RCC 7860 (cell line): Measurements from ENCODE around the gene CC2D1A.

Experiments
- DNase-seq: peaks from one replicate; pipeline ENCODE4 v3.0.0-alpha.2; 2015; ENCODE audit warnings: low spot score
- FAIRE-seq: peaks from 2 replicates; lab custom pipeline; 2012; peaks lifted over from hg19 to GRCh38; lab: Jason Lieb, UNC

The CC2D1A gene

DNA sequence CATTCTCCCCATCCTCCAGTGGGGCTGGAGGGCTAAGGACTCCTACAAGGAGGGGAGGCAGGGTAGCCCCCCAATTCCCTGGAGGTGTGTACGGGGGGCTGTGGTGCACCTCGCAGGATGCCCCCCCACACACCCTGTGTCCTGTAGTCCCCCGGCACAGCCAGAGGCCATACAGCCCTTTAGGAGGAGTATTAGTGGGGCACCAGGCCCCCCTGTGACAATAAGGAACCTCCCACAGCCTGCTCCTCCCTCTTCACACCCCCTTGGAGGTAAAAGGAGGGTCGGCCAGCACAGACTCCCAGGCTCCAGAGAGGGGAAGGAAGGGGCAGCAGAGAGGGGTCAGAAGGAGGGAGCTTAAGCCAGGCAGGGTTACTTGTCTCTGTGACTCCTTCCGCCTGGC is 29.2 kb upstream of the CC2D1A start, which contains the start of gene NANOS3:
Gene NANOS3 (plus strand): TSS at position 301 of the 400 bp plus-strand sequence. CDS start 115 bp downstream, outside the sequence.
- DNase-seq = no peak
- no peak for FAIRE-seq

DNA sequence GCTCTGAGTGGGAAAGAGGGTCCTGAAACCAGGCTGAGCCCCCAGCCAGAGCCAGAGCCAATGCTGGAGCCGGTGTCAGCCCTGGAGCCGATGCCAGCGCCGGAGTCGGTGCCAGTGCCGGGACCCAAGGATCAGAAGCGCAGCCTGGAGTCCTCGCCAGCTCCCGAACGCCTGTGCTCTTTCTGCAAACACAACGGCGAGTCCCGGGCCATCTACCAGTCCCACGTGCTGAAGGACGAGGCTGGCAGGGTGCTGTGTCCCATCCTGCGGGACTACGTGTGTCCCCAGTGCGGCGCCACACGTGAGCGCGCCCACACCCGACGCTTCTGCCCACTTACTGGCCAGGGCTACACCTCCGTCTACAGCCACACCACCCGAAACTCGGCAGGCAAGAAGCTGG is 28.7 kb upstream of the CC2D1A start:
- FAIRE-seq (no peak), DNase-seq (no peak)

DNA sequence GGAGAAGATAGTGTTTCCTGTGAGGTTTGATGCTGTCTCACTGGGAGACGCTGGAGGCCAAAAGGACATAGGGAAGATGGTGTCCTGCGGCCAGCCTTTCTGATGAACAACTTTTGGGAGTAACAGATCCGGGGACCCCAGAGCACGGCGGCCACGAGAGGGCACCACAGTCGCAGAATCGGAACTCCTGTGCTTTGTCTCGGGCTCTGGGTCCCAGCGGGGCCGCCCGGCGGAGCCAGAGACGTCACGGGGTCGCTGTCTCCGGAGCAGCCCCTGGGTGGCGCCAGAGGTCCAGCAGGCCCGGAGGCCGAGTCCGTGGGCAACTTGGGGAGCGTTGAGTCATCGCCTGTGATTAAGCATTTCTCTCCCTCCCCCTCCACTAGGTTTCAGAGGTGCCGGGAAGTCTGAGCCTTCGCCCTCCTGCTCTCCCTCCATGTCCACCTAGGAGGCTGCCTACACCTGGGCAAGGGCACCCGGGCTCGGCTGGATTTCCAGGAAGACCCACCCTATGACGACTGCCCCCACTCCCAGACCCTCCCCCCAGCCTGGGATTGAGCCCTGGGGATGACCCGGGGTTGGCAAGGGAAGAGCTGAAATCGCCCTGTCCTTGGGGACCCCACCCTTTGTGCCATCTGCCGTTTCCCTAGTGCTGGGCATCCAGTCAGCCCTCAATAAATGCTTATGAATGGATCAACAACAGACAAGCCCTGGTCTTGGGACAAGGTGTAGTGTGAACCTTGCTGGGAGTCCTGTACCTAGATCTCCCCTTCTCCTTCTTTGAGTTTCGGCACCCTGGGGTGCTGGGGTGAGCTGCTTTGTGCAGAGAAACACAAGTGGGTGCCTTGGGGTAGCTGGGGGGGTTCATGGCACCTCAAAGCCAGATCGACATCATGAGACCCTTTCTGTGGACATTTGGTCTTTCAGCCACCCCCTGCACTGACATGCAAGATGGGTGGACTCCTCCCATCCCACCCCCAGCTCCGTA is 25.6 kb upstream of the CC2D1A start:
- peak; percentile 79 for FAIRE-seq

DNA sequence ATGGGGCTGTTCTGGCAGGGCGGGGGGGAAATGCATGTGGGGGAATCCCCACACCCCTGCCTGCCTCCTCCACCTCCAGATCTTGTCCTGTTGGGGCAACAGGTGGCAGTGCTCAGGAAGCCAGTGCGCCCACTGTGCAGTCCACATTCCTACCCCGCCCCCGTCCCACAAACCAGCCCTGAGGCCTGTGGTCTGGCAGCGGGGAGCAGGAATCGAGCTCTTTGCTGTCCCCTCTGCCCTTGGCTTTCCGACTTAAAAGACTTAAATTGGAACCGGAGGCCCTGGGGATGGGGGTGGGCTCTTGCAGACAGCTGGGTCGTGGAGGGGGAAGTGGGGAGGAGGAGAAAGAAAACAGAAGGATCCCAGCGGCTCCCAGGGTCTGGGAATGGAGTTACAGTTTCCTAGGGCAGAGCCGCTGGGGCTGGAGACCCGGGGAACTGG is 24.7 kb upstream of the CC2D1A start:
- FAIRE-seq = no peak
- no peak for DNase-seq

More for the DNA sequence above, 25.6 kb upstream of the CC2D1A start:
- DNase-seq = peak; percentile 93

DNA sequence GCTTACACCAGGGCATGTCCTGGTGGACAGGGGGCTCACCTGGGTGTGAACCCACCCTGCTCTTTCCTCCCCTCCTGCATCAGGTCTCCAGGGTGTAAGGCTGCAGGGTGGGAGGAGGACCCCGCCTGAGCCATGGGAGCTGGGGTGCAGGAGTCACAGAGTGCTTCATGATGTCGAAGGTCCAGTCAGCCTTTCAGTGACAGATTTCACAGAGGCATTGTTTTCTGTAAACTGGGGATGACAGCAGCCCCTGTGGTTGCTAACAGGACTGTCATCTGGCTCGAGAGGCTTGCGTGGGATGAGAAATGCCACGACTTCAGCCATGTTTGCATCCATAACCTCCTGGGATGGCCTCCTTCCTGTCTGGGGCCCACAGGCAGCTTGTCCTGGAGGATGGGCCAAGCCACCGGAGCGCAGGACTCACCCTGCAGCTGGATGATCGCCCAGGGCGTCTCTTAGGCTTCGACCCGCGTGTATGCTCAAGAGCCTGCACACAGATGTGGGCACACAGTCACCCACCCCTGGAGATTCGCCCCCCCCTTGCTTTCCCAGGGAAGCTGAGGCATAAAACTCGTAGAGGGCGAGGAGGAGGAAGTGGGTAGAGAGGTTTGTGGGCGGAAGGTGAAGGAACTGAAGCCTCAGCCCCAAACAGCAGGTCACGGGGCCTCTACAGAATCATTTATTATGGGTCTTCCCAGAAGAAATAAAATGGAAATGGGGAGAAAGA is 24.1 kb upstream of the CC2D1A start:
- DNase-seq = no peak
- FAIRE-seq = no peak

DNA sequence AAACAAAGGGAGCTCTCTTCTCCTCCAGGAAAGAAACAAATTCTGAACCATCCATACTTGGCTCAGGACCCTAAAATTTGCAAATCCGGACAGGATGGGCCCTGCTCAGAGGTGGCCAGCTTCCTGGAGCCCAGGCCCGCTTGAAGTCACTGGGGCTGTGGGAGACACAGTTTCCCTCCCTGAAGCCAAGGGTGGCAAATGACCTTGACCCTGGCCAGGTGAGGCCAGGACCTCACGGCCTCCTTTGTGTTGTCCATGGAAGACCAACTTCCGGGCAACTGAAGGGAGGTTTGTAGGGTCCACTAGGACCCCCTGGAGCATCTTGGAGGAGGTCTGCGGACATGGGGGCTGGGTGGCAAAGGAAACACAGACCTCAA is 23.6 kb upstream of the CC2D1A start:
- no peak for DNase-seq
- FAIRE-seq = no peak

DNA sequence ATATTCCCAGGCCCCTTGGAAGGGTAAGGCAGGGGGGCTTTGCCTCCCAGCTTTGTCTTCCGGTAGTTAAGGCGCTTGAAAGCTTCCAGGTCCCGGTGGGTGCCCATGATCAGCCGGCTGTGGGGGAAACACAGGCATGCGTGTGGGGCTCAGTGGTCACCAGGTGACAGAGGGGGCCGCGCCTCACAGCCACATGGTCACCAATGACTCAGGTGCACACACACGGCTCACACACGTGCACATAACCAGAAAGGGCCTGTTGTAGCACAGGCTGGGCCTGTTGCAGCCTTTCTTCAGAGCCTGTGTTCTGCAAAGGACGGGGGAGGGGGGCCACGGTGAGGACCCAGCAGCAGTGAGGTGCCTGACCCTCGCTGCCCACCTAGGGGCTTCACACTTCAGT is 23.2 kb upstream of the CC2D1A start:
- no peak for FAIRE-seq
- no peak for DNase-seq

DNA sequence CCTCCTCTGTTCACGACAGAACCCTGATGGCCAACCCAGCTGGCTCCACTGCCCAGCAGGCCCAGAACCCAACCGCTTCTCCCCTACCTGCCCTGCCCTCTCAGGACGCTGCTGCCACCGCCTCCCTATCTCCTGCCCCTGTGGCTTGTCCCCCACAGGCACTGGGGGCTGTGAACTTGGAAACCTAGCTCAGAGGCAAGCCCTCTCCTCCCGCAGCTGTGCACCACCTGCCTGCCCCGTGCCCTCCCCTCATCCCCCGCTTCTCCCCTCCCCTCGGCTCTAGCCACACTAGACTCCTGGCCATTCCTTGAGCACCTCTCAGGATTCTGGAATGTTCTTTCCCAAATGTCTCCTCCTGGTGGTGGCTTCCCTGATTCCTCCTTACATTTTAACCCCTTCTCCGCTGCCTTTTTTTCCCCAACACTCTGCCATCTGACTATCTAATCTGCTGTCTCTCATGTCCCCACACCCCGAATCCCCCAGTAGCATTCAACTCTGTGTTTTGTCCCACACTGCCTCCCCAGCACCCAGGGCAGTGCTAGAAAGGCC is 22.4 kb upstream of the CC2D1A start:
- no peak for FAIRE-seq

DNA sequence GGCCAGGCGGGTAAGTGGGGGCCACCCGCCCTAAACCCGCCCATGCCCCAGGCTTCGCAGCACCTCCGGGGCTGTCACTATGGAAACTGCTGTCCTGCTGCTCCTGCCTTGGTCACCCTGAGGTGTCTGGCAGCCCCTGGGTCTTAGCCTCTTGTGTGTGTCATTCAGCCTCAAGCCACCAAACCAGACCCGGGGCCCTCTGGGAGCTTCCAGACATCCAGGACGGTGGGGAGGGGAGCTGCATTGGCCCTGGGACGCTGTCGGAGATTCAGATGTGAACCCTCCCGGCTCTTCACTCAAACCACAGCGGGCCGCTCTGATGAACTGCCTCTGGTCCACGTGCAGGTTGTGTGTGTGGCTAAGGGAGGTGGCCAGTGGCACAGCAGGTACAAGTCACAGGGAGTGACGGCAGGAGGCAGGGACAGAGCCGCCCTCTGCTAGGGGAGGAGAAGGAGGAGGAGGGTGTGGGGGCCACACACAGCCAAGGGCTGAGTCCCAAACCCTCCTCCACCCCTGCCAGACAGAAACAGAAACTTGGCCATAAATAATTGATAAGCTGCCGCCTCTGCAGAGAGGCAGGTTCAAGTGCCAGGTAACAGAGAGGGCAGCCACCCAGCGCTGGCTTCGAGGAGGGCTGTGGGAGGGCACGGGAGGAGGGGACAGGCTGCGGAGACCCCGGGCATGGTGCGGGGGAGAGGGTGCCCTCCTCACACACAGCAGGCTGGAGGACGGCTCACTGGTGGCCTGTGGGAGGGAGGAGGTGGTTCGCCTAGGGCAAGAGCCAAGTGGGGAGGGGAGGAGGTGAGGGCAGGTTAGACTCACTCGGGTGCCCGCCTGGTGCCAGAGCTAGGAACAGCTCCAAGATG is 21.0 kb upstream of the CC2D1A start:
- FAIRE-seq (no peak), DNase-seq (no peak)

More for the DNA sequence above, 22.4 kb upstream of the CC2D1A start:
- no peak for DNase-seq

DNA sequence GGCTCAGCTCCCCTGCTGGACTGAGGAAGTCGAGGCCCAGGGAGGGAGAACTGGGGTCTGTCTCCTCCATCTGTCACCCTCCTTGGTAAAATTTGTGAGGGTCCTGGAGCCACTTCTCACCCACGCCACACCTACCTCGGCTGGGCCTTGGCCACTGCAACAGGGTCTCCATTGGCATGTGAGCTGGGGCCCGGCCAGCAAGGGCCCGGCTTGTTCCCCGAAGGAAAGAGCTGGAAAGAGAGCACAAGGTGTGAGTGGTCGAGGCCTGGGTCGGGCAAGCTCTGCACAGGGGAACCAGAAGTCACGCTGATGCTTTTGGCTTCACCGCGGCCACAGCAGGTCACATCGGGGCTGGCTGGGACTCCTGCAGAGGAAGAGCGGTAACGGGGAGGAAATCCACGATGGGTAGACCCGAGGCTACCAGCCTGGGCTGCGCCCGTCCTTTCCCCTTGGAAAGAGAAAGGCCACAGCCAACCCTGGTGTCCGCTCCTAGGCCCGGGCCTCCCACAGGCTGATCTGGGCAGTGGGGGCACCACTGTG is 20.1 kb upstream of the CC2D1A start:
- FAIRE-seq (no peak), DNase-seq (no peak)

DNA sequence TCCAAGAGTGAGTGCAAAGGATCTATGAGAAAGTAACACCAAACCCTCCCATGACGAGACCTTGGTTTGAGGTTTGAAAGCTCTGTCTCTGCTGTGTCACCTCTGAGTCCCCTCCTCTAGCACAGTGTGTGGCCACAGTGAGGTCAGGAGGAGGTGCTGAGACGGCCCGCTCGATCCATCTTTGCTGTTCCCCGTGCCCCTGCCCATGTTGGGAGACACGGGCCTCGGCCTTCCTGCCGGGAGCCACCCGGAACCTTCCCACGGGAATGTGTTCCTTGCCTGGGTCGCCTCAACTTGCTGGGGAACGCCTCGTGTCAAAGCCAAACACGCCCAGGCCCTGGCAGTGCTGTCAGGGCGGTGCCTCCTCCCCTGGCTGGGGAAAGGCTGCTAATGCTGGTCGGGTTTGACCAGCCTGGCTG is 19.0 kb upstream of the CC2D1A start:
- DNase-seq (no peak), FAIRE-seq (no peak)

DNA sequence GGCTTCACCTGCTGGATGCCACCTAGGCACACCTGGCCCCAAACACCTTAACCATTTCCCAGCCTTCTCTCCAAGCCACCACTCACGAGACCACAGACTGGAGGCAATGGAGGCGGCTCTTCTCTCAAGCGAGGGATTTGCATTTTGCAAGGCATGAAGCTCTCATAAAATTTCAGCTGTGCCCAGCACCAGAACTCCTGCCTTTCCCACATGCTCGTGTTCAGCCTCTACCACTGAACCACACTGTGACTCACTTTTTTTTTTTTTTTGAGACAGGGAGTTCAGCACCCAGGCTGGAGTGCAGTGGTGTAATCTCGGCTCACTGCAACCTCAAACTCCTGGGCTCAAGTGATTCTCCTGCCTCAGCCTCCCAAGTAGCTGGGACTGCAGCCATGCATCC is 18.5 kb upstream of the CC2D1A start:
- FAIRE-seq (peak; percentile 18), DNase-seq (peak; percentile 6)

DNA sequence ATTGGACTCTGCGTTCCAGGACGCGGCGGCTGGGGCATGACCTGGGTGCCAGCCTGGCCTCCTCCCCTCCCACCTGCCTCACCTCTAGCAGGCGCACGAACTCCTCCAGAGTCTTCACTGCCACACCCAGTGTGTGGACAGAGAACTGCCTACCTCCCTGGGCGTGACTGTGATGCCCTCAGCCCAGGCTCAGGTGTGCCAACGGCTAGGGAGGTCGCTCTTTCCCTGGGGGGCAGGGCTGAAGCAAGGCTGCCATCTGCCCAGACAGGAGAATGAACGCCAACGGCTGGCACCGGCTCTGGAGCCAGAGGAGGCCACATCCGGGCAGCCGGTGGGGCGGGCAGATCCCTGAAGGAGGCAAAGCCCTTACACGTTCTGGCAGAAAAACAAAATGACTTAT is 17.7 kb upstream of the CC2D1A start:
- FAIRE-seq = no peak
- DNase-seq = no peak

DNA sequence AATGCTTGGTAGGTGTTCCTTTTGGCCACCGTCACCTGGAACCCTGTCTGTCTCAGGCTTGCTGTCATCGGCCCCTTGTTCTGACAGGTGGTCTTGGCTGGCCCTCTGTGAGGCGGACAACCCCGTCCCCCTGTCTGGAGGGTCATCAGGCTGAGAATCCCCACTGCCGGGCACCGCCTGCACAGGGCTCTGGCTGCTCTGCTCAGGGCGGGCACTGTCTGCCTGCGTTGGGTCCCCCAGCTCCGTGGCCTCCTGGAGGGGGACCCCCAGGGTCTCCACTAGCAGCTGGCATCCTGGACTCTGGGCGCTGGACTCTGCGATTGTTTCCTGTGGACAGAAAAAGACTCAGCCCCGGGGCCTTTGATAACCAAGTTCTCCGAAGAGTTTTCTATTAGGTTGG is 15.9 kb upstream of the CC2D1A start:
- FAIRE-seq = no peak
- no peak for DNase-seq

DNA sequence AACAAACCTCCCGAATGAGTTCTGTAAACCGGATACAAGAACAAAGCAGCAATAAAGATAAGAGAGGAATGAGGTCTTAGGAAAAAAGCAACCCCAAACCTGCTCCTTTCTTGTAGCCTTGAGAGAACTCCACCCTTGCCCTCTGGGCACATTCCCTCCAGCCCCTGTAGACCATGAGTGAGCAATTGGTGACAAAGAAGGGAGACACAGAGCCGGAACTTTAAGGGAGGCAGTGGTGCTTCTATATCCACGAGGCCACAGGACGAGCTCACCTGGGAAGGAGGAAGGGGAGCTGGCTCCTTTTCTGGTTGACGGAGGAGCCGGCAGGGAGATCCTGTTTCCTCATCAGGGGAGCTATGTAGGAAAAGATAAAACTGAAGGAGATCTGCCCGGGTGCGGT is 13.1 kb upstream of the CC2D1A start:
- FAIRE-seq (no peak), DNase-seq (no peak)

DNA sequence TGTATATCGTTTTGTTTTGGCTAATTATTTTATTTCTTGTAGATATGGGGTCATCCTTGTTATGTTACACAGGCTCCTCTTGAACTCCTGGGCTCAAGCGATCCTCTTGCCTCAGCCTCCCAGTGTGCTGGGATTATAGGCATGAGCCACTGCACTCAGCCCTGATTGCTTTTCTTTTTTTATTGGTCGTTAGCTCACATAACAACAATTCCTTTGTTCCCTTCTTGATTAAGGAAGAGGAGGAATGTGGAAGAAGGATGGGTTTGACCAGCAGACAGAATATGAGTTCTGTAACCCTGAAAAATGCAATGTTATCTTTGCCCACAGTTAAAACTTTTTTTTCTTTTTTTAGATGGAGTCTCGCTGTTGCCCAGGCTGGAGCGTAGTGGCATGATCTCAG is 11.4 kb upstream of the CC2D1A start:
- no peak for FAIRE-seq

DNA sequence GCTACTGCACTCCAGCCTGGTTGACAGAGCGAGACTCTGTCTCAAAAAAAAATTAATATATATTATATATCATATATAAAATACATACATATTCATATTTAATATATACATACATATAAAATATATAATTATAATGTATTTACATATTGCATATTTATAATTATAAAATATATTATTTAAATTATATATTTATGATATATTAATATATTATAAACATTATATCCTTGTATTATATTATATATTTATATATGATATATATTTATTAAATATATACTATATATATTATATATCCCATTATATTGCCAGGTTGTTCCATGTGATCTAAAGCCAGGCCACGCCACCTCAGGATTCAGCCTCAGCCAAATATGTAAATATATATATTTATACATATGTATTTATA is 9.8 kb upstream of the CC2D1A start:
- peak; percentile 87 for FAIRE-seq
- no peak for DNase-seq

More for the DNA sequence above, 11.4 kb upstream of the CC2D1A start:
- no peak for DNase-seq

DNA sequence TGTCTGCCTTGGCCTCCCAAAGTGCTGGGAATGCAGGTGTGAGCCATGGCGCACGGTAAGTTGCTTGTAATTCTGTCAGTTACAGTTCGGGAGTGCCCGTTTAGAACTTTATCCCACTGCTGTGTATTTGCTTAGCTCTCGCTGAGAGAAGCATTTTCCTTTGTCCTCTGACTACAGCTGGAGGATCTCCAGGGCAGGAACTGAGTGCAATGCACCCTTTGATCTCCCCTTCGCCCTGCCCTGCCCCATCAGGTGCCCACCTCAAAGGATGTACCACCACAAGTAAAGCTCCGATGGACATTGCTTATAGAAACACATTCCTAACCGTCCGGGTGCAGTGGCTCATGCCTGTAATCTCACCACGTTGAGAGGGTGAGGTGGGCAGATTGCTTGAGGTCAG is 6.6 kb upstream of the CC2D1A start:
- no peak for DNase-seq
- no peak for FAIRE-seq

DNA sequence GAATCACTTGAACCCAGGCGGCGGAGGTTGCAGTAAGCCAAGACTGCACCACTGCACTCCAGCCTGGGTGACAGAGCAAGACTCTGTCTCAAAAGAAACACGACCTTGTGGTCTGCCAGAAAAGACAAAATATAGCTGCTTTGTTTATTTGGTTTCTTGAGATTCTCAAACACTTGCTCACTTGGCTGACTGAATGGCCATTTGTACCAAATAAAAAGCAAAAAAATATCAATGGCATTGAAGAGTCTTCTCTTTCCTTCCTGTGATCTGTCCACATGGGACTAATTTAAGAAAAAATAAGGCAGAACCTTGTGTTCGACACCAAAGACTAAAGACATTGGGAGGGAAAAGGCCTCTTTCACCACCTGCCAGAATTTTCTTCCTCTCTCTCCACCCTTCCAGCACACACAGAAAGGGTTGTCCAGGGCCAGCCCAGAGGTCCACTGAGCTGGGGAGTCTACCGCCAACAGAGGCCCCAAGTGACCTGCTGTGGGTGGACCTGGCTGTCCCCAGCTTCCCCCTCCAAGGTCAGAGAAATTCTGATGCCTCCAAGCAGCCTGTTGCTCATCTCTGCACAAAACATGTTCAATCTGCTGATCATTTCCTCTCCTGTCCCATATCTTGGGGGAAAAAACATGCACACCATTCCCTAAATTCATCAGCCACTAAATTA is 6.0 kb upstream of the CC2D1A start:
- no peak for FAIRE-seq
- DNase-seq = no peak
